H1 (cell line): ENCODE measurements around the gene KCNMB2. TPM values are rescaled to one million over a fixed set of nuclear protein-coding genes. Genes with fewer than 3 reads are reported as not detected.

Experiments
- CTCF ChIA-PET: fragments of 300-600 bp; sonication (Branson Sonifier 250); formaldehyde crosslinking; loops from one replicate; lab custom pipeline; 2021; ENCODE audit not compliant: partially characterized antibody; lab: Charles Lee
- POLR2A ChIA-PET: fragments of 300-600 bp; sonication (Branson Sonifier 250); formaldehyde crosslinking; loops from one replicate; lab custom pipeline; 2021; ENCODE audit warnings: inconsistent platforms; ENCODE audit not compliant: partially characterized antibody; lab: Charles Lee
- DNase-seq, 2 experiments: peaks; one replicate each; pipeline versions ENCODE4 v3.0.0 to v3.0.0-alpha.2; 2010 to 2022; ENCODE audit warnings: low spot score in 2 of 2, low read depth in 1 of 2, mixed read lengths in 1 of 2
- FAIRE-seq: peaks from 2 replicates; lab custom pipeline; 2011; peaks lifted over from hg19 to GRCh38; lab: Jason Lieb, UNC
- H2AFZ ChIP-seq: 2 replicates; pipeline ENCODE4 v1.8.1; 2012; ENCODE audit warnings: low read length, inconsistent platforms
- H2AK5ac ChIP-seq: 2 replicates; pipeline ENCODE4 v1.6.1; 2013; ENCODE audit warnings: low read depth, low read length
- H2BK120ac ChIP-seq: replicated peaks from 2 replicates; pipeline ENCODE3; 2013; ENCODE audit warnings: low read depth, low read length, inconsistent platforms
- H2BK12ac ChIP-seq: 2 replicates; pipeline ENCODE4 v1.6.1; 2013; ENCODE audit warnings: low read depth, low read length
- H2BK15ac ChIP-seq: 2 replicates; pipeline ENCODE4 v1.6.1; 2013; ENCODE audit warnings: low read length
- H2BK20ac ChIP-seq: 2 replicates; pipeline ENCODE4 v1.6.1; 2013; ENCODE audit warnings: low read length
- H2BK5ac ChIP-seq: 2 replicates; pipeline ENCODE4 v1.6.1; 2013; ENCODE audit warnings: low read depth, low read length
- H3K14ac ChIP-seq: 2 replicates; pipeline ENCODE4 v1.6.1; 2013; ENCODE audit warnings: inconsistent platforms; ENCODE audit not compliant: insufficient read length
- H3K18ac ChIP-seq: 2 replicates; pipeline ENCODE4 v1.6.1; 2013; ENCODE audit warnings: low read length; ENCODE audit errors: extremely low read depth
- H3K23ac ChIP-seq: 2 replicates; pipeline ENCODE4 v1.6.1; 2013; ENCODE audit warnings: inconsistent platforms; ENCODE audit not compliant: insufficient read length
- H3K23me2 ChIP-seq: 2 replicates; pipeline ENCODE4 v1.6.1; 2013; ENCODE audit warnings: low read depth, low read length
- H3K27ac ChIP-seq: 2 replicates; pipeline ENCODE4 v1.6.1; 2011; ENCODE audit warnings: low read depth, low read length, inconsistent platforms
- H3K27me3 ChIP-seq, 4 experiments: replicated peaks in 1 of 4; 1 replicate in 1 of 4; 2 replicates in 3 of 4; pipeline versions ENCODE4 v1.6.1 to v1.8.1; 2011 to 2013; ENCODE audit warnings: low read length in 3 of 4, mild to moderate bottlenecking in 3 of 4, inconsistent platforms in 2 of 4, mixed read lengths in 2 of 4, moderate library complexity in 1 of 4; ENCODE audit not compliant: control insufficient read depth in 3 of 4, insufficient read depth in 3 of 4; ENCODE audit errors: extremely low read depth in 1 of 4
- H3K36me3 ChIP-seq, 4 experiments: 2 replicates each; pipeline versions ENCODE4 v1.6.1 to v1.8.1; 2011 to 2013; ENCODE audit warnings: mild to moderate bottlenecking in 4 of 4, low read length in 3 of 4, moderate library complexity in 2 of 4, control low read depth in 1 of 4, inconsistent platforms in 1 of 4; ENCODE audit not compliant: insufficient read depth in 4 of 4, control insufficient read depth in 2 of 4
- H3K4ac ChIP-seq: replicated peaks from 2 replicates; pipeline ENCODE3; 2013; ENCODE audit warnings: low read length, low read depth, mixed read lengths, inconsistent platforms; ENCODE audit not compliant: insufficient read length
- H3K4me1 ChIP-seq, 4 experiments: replicated peaks in 1 of 4; 1 replicate in 1 of 4; 2 replicates in 3 of 4; pipeline versions ENCODE4 v1.6.1 to v1.8.1; 2011 to 2013; ENCODE audit warnings: low read length in 3 of 4, inconsistent platforms in 2 of 4, mixed read lengths in 1 of 4; ENCODE audit not compliant: insufficient read depth in 4 of 4, control insufficient read depth in 3 of 4
- H3K4me2 ChIP-seq, 2 experiments: 2 replicates each; pipeline versions ENCODE4 v1.6.1 to v1.8.1; 2011 to 2013; ENCODE audit warnings: low read depth in 2 of 2, low read length in 2 of 2, control low read depth in 1 of 2, inconsistent platforms in 1 of 2, mild to moderate bottlenecking in 1 of 2; ENCODE audit not compliant: insufficient read depth in 1 of 2
- H3K4me3 ChIP-seq, 4 experiments: fragments of 200-600, 300-600 bp in 1 of 4; sonication (generic), shearing (Covaris generic), sonication (Bioruptor Twin) in 1 of 4; 2 replicates each; pipeline versions ENCODE4 v1.5.1 to v1.8.1; 2011 to 2016; ENCODE audit warnings: low read length in 4 of 4, low read depth in 3 of 4, control low read depth in 2 of 4, inconsistent platforms in 2 of 4, mild to moderate bottlenecking in 2 of 4, mixed read lengths in 1 of 4, moderate library complexity in 1 of 4; ENCODE audit not compliant: insufficient read depth in 2 of 4; ENCODE audit errors: extremely low read depth in 1 of 4
- H3K56ac ChIP-seq: replicated peaks from 2 replicates; pipeline ENCODE3; 2013; ENCODE audit warnings: low read depth, mild to moderate bottlenecking, mixed read lengths, low read length, inconsistent platforms; ENCODE audit not compliant: insufficient read length
- H3K79me1 ChIP-seq: 2 replicates; pipeline ENCODE4 v1.6.1; 2013; ENCODE audit warnings: low read depth, low read length, control low read depth
- H3K79me2 ChIP-seq, 2 experiments: 2 replicates each; pipeline versions ENCODE4 v1.6.1 to v1.8.1; 2012 to 2013; ENCODE audit warnings: low read length in 2 of 2, mild to moderate bottlenecking in 2 of 2, inconsistent platforms in 1 of 2; ENCODE audit not compliant: insufficient read depth in 2 of 2, control insufficient read depth in 1 of 2
- H3K9ac ChIP-seq, 4 experiments: replicated peaks in 1 of 4; 1 replicate in 1 of 4; 2 replicates in 3 of 4; pipeline versions ENCODE4 v1.6.1 to v1.8.1; 2011 to 2013; ENCODE audit warnings: low read depth in 3 of 4, low read length in 3 of 4, control low read depth in 2 of 4, mild to moderate bottlenecking in 2 of 4, moderate library complexity in 2 of 4, inconsistent platforms in 1 of 4; ENCODE audit errors: extremely low read depth in 1 of 4
- H3K9me3 ChIP-seq, 2 experiments: 2 replicates each; pipeline versions ENCODE4 v1.6.1 to v1.8.1; 2012 to 2013; ENCODE audit warnings: mild to moderate bottlenecking in 2 of 2, moderate library complexity in 2 of 2, control low read depth in 1 of 2, inconsistent platforms in 1 of 2, low read depth in 1 of 2, low read length in 1 of 2, mixed read lengths in 1 of 2; ENCODE audit not compliant: insufficient read depth in 2 of 2
- H4K20me1 ChIP-seq, 2 experiments: replicated peaks in 1 of 2; 2 replicates each; pipeline versions ENCODE3 to v1.8.1; 2011 to 2013; ENCODE audit warnings: inconsistent platforms in 2 of 2, low read length in 2 of 2, mild to moderate bottlenecking in 1 of 2; ENCODE audit not compliant: insufficient read depth in 2 of 2, control insufficient read depth in 1 of 2
- H4K5ac ChIP-seq: 2 replicates; pipeline ENCODE4 v1.6.1; 2013; ENCODE audit warnings: low read length, low read depth, mixed read lengths, inconsistent platforms; ENCODE audit not compliant: insufficient read length
- H4K8ac ChIP-seq: 2 replicates; pipeline ENCODE4 v1.8.0; 2013; ENCODE audit warnings: mild to moderate bottlenecking, moderate library complexity, low read length, inconsistent platforms; ENCODE audit not compliant: insufficient read depth; ENCODE audit errors: extremely low read depth
- H4K91ac ChIP-seq: replicated peaks from 2 replicates; pipeline ENCODE3; 2013; ENCODE audit warnings: low read length, mixed read lengths, inconsistent platforms; ENCODE audit not compliant: insufficient read length
- BCL11A ChIP-seq, 2 experiments: IDR thresholded peaks; one replicate each; pipeline ENCODE4 v1.6.1; 2011; ENCODE audit warnings: low read depth in 2 of 2, low read length in 2 of 2, mild to moderate bottlenecking in 2 of 2
- CBX5 ChIP-seq: fragments of 300-800, 300-1000 bp; sonication (generic); IDR thresholded peaks from 2 replicates; pipeline ENCODE4 v1.7.1; 2016; ENCODE audit warnings: antibody characterized with exemption, low read length, low read depth
- CTBP2 ChIP-seq: IDR thresholded peaks from 2 replicates; pipeline ENCODE4 v1.7.0; 2011; ENCODE audit warnings: borderline replicate concordance, mild to moderate bottlenecking, moderate library complexity, mixed read lengths, low read length; ENCODE audit not compliant: insufficient read depth, insufficient read length
- FOSL1 ChIP-seq: IDR thresholded peaks from 2 replicates; pipeline ENCODE4 v1.6.1; 2011; ENCODE audit warnings: mild to moderate bottlenecking, low read depth, low read length, moderate library complexity; ENCODE audit not compliant: insufficient read depth
- KDM1A ChIP-seq: fragments of 200-600, 300-600 bp; sonication (generic); IDR thresholded peaks from 2 replicates; pipeline ENCODE4 v1.7.1; 2016; ENCODE audit warnings: mild to moderate bottlenecking, low read length, borderline replicate concordance
- MAFK ChIP-seq: IDR thresholded peaks from 2 replicates; pipeline ENCODE4 v1.6.1; 2012; ENCODE audit warnings: low read depth, mild to moderate bottlenecking, improper control_type of control experiment, low read length
- NANOG ChIP-seq: IDR thresholded peaks from 2 replicates; pipeline ENCODE4 v1.6.1; 2011; ENCODE audit warnings: low read length, low read depth, mild to moderate bottlenecking, inconsistent platforms; ENCODE audit not compliant: insufficient read depth, poor library complexity, severe bottlenecking
- RBBP5 ChIP-seq: IDR thresholded peaks from 2 replicates; pipeline ENCODE4 v1.7.1; 2012; ENCODE audit warnings: low read depth, mild to moderate bottlenecking, inconsistent platforms, low read length, moderate library complexity, borderline replicate concordance
- SAP30 ChIP-seq: fragments of 300-600 bp; sonication (generic); IDR thresholded peaks from 2 replicates; pipeline ENCODE4 v1.7.1; 2012; ENCODE audit warnings: low read length, moderate library complexity, mild to moderate bottlenecking, inconsistent platforms; ENCODE audit not compliant: insufficient read depth, insufficient replicate concordance
- SP4 ChIP-seq: IDR thresholded peaks from 2 replicates; pipeline ENCODE4 v1.6.1; 2012; ENCODE audit warnings: low read length, inconsistent platforms
- TBP ChIP-seq: IDR thresholded peaks from 2 replicates; pipeline ENCODE4 v1.6.1; 2011; ENCODE audit warnings: low read depth, low read length, improper control_type of control experiment
- WGBS, 2 experiments: shearing (Covaris generic) in 1 of 2; methylation state at CpG; one replicate each; pipeline versions ENCODE4 v1.1.6 to v1.1.7; 2013 to 2015; ENCODE audit warnings: low lambda C conversion rate in 2 of 2, mixed read lengths in 2 of 2, inconsistent platforms in 1 of 2, low coverage in 1 of 2, missing lambda C conversion rate in 1 of 2; ENCODE audit not compliant: insufficient replicate concordance in 2 of 2, insufficient coverage in 1 of 2, insufficient read length in 1 of 2; ENCODE audit errors: extremely low coverage in 1 of 2, missing lambda C conversion rate in 1 of 2; 5-methylcytosine and 5-hydroxymethylcytosine counted together
- polyA plus RNA-seq, 7 experiments: library from polyadenylated mRNA; depleted of rRNA in 3 of 7; stranded (reverse) in 5 of 7; unstranded in 2 of 7; fragments of >200 nt in 5 of 7; fragments of 200-250 nt in 2 of 7; gene quantifications; 1 replicate in 5 of 7; 2 replicates in 1 of 7; 4 replicates in 1 of 7; pipeline versions ENCODE4 v1.2.1 to v1.2.3, GENCODE V29; 2011 to 2013; ENCODE audit warnings: missing spikeins in 2 of 7, mixed read lengths in 2 of 7
- total RNA-seq: library from RNA; stranded (reverse); fragmentation: NEBNext Ultra II Directional; extraction: Animal tissue kit (Norgen Biotek cat#: 25700); gene quantifications from 2 replicates; pipeline ENCODE4 v1.2.1, GENCODE V29; 2021
- TF ChIP-seq, protein P1 (sequence below): IDR thresholded peaks from 2 replicates; pipeline ENCODE4 v1.6.1; 2011; ENCODE audit warnings: low read depth, mild to moderate bottlenecking, low read length; ENCODE audit not compliant: insufficient read depth

The KCNMB2 gene
- total and polyA plus RNA-seq, 2 of the 8 experiments (the other 6 are each of a cell fraction or from before 2014, with no cell fraction given) = not detected

DNA sequence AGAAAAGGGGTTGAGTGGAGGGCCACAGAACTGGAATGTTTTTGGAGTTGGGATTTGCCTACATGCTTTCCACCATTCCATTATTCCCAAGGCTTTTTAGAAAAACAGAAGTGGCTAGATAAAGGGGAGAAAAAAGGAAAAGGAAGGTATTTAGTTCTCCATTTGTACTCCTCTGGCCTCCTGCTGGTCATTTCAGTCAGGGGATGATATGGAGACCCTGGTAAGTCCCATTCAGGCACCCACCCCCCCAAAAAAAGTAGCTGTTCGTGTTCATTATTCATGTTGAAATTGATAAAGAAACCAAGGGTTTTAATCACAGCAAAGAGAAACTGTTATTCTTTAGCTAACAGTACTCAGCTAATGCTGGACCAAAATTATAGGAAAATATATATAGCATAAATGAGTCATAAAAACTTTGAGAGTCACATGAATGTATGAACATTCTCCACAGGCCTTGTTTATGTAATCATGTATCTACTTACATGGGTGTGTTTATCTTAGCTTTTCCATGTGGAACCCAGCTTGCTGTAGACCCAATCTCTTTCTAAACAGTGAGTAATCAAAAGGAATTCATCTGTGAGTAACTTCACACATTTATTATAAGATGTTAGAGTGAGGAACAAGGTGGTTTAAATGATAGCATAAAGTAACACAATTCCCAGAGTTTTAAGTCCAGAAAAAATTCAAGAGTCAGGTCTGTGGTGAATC is 167.2 kb downstream of the KCNMB2 start:
- no peak overlapping the region for H3K18ac ChIP-seq
- H2BK120ac ChIP-seq = no peak overlapping the region
- no peaks in the 10 kb centered on the region for H3K27me3 ChIP-seq
- H3K4me2 ChIP-seq = no peak overlapping the region
- H2AK5ac ChIP-seq = no peak overlapping the region
- H3K4me3 ChIP-seq = no peak overlapping the region
- DNase-seq (no peak), FAIRE-seq (no peak)
- H2AFZ ChIP-seq = no peak overlapping the region
- no peak overlapping the region for H4K5ac ChIP-seq
- no peak overlapping the region for H3K27ac ChIP-seq
- H3K9ac ChIP-seq = no peak overlapping the region
- no peaks in the 10 kb centered on the region for H4K20me1 ChIP-seq
- H3K23ac ChIP-seq = no peak overlapping the region
- H3K79me1 ChIP-seq = no peaks in the 10 kb centered on the region
- no peak overlapping the region for H3K4ac ChIP-seq
- H3K79me2 ChIP-seq = no peaks in the 10 kb centered on the region
- H2BK5ac ChIP-seq = no peak overlapping the region
- no peak overlapping the region for H4K91ac ChIP-seq
- H3K4me1 ChIP-seq = peaks cover 0 to 9% (median 2%) of the 10 kb centered on the region in 4 experiments; a peak in 1 of 7 replicates
- no peak overlapping the region for H2BK12ac ChIP-seq
- no peaks in the 10 kb centered on the region; a peak in 1 of 4 replicates for H3K9me3 ChIP-seq
- no peaks in the 10 kb centered on the region for H3K36me3 ChIP-seq
- 88% methylated on average over 1 of the region's 1 CpG; no CpG with 5 or more reads in 1 of the 2 experiments for WGBS, 2 experiments
- no peak overlapping the region for H3K14ac ChIP-seq
- H2BK20ac ChIP-seq = no peak overlapping the region
- no peaks in the 10 kb centered on the region for H3K23me2 ChIP-seq
- H2BK15ac ChIP-seq = no peak overlapping the region
- POLR2A ChIA-PET = no interaction called here
- H4K8ac ChIP-seq = no peak overlapping the region
- CTCF ChIA-PET = no interaction called here
- no peak overlapping the region for H3K56ac ChIP-seq
- TF ChIP-seq RBBP5 (no peak), BCL11A (IDR thresholded peaks at IDR 0.05; ENCODE audit: low read depth in 2 of 2, low read length in 2 of 2) (no peak), FOSL1 (no peak), CTBP2 (no peak), SAP30 (no peak), NANOG (no peak), TBP (no peak), MAFK (no peak), CBX5 (no peak), SP4 (no peak), KDM1A (no peak)
- TF ChIP-seq, protein P1, sequence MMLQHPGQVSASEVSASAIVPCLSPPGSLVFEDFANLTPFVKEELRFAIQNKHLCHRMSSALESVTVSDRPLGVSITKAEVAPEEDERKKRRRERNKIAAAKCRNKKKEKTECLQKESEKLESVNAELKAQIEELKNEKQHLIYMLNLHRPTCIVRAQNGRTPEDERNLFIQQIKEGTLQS = no peak
